Measurements from ENCODE around the gene TAC4. TPM values are rescaled to one million over a fixed set of nuclear protein-coding genes. Genes with fewer than 3 reads are reported as not detected.

The TAC4 gene
- total RNA-seq, 1 experiment from 2014 or later: not detected

GRCh38 chr17:49819138-49819537 lies 28.7 kb downstream of the TAC4 start:
- H3K27ac ChIP-seq (ENCODE audit: low read depth, low read length, poor library complexity, severe bottlenecking): no peak overlapping the region
- no peak for DNase-seq (ENCODE audit: low spot score)
- no peaks in the 10 kb centered on the region for H3K9me3 ChIP-seq (ENCODE audit: low read depth, low read length, poor library complexity, severe bottlenecking)
- H3K36me3 ChIP-seq (ENCODE audit: insufficient read depth, low read length, poor library complexity, severe bottlenecking): peaks cover 81% of the 10 kb centered on the region
- POLR2A ChIA-PET (ENCODE audit: low non-redundant PET): no interaction called here
- peaks cover 58% of the 10 kb centered on the region for H3K4me1 ChIP-seq (ENCODE audit: insufficient read depth, low read length, poor library complexity, severe bottlenecking)
- H3K4me3 ChIP-seq (ENCODE audit: low read depth, low read length, poor library complexity, severe bottlenecking): no peak overlapping the region
- no peaks in the 10 kb centered on the region for H3K27me3 ChIP-seq (replicated peaks; ENCODE audit: insufficient read depth, low read depth, low read length, poor library complexity)
- intact Hi-C loops (cut with micrococcal nuclease; ENCODE audit: unreplicated experiment): no loop called here
- TF ChIP-seq CTCF (conservative IDR thresholded peaks at IDR 0.05; ENCODE audit: low read depth, low read length) (no peak), EZH2 (IDR thresholded peaks at IDR 0.05; ENCODE audit: borderline replicate concordance, low read depth, low read length, poor library complexity, severe bottlenecking) (no peak)
- BruUV-seq (replicated peaks): no TSS peak
- CTCF ChIA-PET: no interaction called here

- BruUV-seq (replicated peaks): no TSS peak
- DNase-seq (ENCODE audit: low spot score): no peak
- Histone ChIP-seq H3K4me1 (ENCODE audit: insufficient read depth, low read length, poor library complexity, severe bottlenecking) (peaks cover 63% of the 10 kb centered on the region), H3K27me3 (replicated peaks; ENCODE audit: insufficient read depth, low read depth, low read length, poor library complexity) (no peaks in the 10 kb centered on the region), H3K9me3 (ENCODE audit: low read depth, low read length, poor library complexity, severe bottlenecking) (no peaks in the 10 kb centered on the region), H3K27ac (ENCODE audit: low read depth, low read length, poor library complexity, severe bottlenecking) (no peak overlapping the region), H3K36me3 (ENCODE audit: insufficient read depth, low read length, poor library complexity, severe bottlenecking) (peaks cover 78% of the 10 kb centered on the region), H3K4me3 (ENCODE audit: low read depth, low read length, poor library complexity, severe bottlenecking) (no peak overlapping the region)
- ChIA-PET CTCF (no interaction called here), POLR2A (ENCODE audit: low non-redundant PET) (interaction anchor here (0.7 to 0.8 kb wide), 2 partner anchors 21 to 312 kb away, joined by 3 read pairs; no protein-coding TSS in a partner anchor)
- TF ChIP-seq CTCF (conservative IDR thresholded peaks at IDR 0.05; ENCODE audit: low read depth, low read length): no peak
- TF ChIP-seq EZH2 (IDR thresholded peaks at IDR 0.05; ENCODE audit: borderline replicate concordance, low read depth, low read length, poor library complexity, severe bottlenecking): no peak
- intact Hi-C loops (cut with micrococcal nuclease; ENCODE audit: unreplicated experiment): no loop called here
Measured at GRCh38 chr17:49817993-49818392, 29.9 kb downstream of the TAC4 start.

- Histone ChIP-seq H3K27me3 (replicated peaks; ENCODE audit: insufficient read depth, low read depth, low read length, poor library complexity) (no peaks in the 10 kb centered on the region), H3K4me3 (ENCODE audit: low read depth, low read length, poor library complexity, severe bottlenecking) (no peak overlapping the region), H3K27ac (ENCODE audit: low read depth, low read length, poor library complexity, severe bottlenecking) (peak overlapping the region; percentile 28), H3K36me3 (ENCODE audit: insufficient read depth, low read length, poor library complexity, severe bottlenecking) (peaks cover 69% of the 10 kb centered on the region), H3K4me1 (ENCODE audit: insufficient read depth, low read length, poor library complexity, severe bottlenecking) (peaks cover 48% of the 10 kb centered on the region), H3K9me3 (ENCODE audit: low read depth, low read length, poor library complexity, severe bottlenecking) (no peaks in the 10 kb centered on the region)
- CTCF ChIA-PET: no interaction called here
- peak; percentile 45 for DNase-seq (ENCODE audit: low spot score)
- POLR2A ChIA-PET (ENCODE audit: low non-redundant PET): no interaction called here
- TF ChIP-seq EZH2 (IDR thresholded peaks at IDR 0.05; ENCODE audit: borderline replicate concordance, low read depth, low read length, poor library complexity, severe bottlenecking): no peak
- TF ChIP-seq CTCF (conservative IDR thresholded peaks at IDR 0.05; ENCODE audit: low read depth, low read length): no peak
- BruUV-seq (replicated peaks): no TSS peak
- intact Hi-C loops (cut with micrococcal nuclease; ENCODE audit: unreplicated experiment): no loop called here
Measured at GRCh38 chr17:49815761-49816281, 32.0 kb downstream of the TAC4 start.

All from A673 (cell line).